Embryonic facial prominence (tissue), 1 donor: ENCODE data around the gene LGALS13.
"Not testable (repeated sequence)": the region's sequence is repeated elsewhere in the genome, so short reads cannot be mapped to it uniquely, and the experiment has no call there.

Experiments used
- DNase-seq: peaks from one replicate; pipeline ENCODE4 v3.0.0-alpha.2; 2016; ENCODE audit errors: extremely low spot score

Gene LGALS13

GRCh38 chr19:39617745-39618144 is 15.4 kb downstream of the LGALS13 start:
- DNase-seq: no peak

GRCh38 chr19:39623946-39624345 is 21.6 kb downstream of the LGALS13 start:
- DNase-seq: no peak

- not testable (repeated sequence) for DNase-seq
These were observed 25.3 kb downstream of the LGALS13 start for GRCh38 chr19:39627631-39628030.

- DNase-seq: no peak
These were observed 28.9 kb downstream of the LGALS13 start for GRCh38 chr19:39631178-39631577.

- no peak for DNase-seq
These were observed 29.3 kb downstream of the LGALS13 start for GRCh38 chr19:39631626-39632025.

GRCh38 chr19:39637891-39638290 is 35.6 kb downstream of the LGALS13 start:
- no peak for DNase-seq

GRCh38 chr19:39641773-39642172 is 39.4 kb downstream of the LGALS13 start:
- no peak for DNase-seq

- DNase-seq: no peak
These were observed 41.3 kb downstream of the LGALS13 start for GRCh38 chr19:39643591-39643990.

- no peak for DNase-seq
These were observed 43.6 kb downstream of the LGALS13 start for GRCh38 chr19:39645800-39646411.

- DNase-seq: no peak
These were observed 45.6 kb downstream of the LGALS13 start for GRCh38 chr19:39647918-39648317.

- no peak for DNase-seq
These were observed 53.3 kb downstream of the LGALS13 start, which contains the start of gene LGALS16 for GRCh38 chr19:39655613-39656012. Gene LGALS16, plus strand, starts transcription at chr19:39655913. Its CDS starts 49 bp downstream, at chr19:39655962.
